ENCODE results near the gene PRDM2. TPM values are rescaled to one million over a fixed set of nuclear protein-coding genes. Genes with fewer than 3 reads are reported as not detected.

The PRDM2 gene
- total and polyA plus RNA-seq, 5 donors from 2014 or later, result 16.8 to 221 (median 19.7) TPM

DNA sequence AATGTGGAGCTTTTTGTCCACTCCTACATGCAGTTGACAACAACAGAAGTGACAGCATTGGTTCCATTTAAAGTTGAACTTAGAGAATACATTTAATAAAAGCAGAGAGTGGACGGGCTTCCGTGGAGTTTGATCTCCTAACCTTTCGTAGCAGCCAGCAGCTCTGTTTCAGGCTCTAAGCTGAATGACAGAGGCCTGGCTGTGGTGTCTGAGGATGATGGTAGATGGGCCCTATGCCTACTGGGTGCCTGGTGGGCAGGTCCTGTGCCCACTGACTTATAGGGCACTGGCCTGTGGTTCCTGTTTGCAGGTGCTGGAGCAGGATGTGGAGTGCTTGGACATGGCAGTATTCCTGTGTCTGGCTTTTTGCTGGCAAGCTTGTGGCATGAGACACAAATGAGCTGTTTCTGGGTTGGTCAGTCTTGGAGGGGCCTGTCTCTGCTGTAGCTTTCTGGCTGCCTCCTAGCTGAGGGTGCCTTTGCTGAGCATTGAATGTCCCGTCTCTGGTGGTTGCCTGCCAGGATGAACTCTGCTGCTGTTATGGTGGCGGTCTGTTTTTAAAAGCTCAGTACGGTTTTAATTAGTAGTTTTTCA, 54.6 kb downstream of the PRDM2 start:
- peak overlapping the region; percentile 42 for H3K4me3 ChIP-seq (ENCODE audit: low read depth, low read length)
- Mint-ChIP-seq H3K27ac (peak overlapping the region; percentile 45 to 71 (median 53)), H3K27me3 (no peaks in the 10 kb centered on the region), H3K9me3 (peaks cover 0 to 3% (median 0%) of the 10 kb centered on the region in 7 donors), H3K4me3 (peak overlapping the region; percentile 44 to 94 (median 76)), H3K4me1 (peaks cover 58 to 94% (median 77%) of the 10 kb centered on the region in 4 donors), H3K36me3 (peaks cover 20% of the 10 kb centered on the region)
- DNase-seq (no peak), ATAC-seq (ENCODE audit: low read depth in 2 of 2) (no peak)
- peaks cover 95% of the 10 kb centered on the region for H3K4me1 ChIP-seq (ENCODE audit: control insufficient read depth, insufficient read depth, low read length, poor library complexity, severe bottlenecking)
- no peaks in the 10 kb centered on the region for H3K9me3 ChIP-seq (ENCODE audit: control insufficient read depth in 2 of 2, low read length in 2 of 2)
- H3K27ac ChIP-seq (ENCODE audit: insufficient read depth, low read length, poor library complexity, severe bottlenecking), result no peak overlapping the region
- H3K27me3 ChIP-seq (ENCODE audit: control insufficient read depth, insufficient read depth, low read length), result no peaks in the 10 kb centered on the region
- H3K36me3 ChIP-seq (ENCODE audit: control insufficient read depth, insufficient read depth, low read length), result peaks cover 20% of the 10 kb centered on the region

DNA sequence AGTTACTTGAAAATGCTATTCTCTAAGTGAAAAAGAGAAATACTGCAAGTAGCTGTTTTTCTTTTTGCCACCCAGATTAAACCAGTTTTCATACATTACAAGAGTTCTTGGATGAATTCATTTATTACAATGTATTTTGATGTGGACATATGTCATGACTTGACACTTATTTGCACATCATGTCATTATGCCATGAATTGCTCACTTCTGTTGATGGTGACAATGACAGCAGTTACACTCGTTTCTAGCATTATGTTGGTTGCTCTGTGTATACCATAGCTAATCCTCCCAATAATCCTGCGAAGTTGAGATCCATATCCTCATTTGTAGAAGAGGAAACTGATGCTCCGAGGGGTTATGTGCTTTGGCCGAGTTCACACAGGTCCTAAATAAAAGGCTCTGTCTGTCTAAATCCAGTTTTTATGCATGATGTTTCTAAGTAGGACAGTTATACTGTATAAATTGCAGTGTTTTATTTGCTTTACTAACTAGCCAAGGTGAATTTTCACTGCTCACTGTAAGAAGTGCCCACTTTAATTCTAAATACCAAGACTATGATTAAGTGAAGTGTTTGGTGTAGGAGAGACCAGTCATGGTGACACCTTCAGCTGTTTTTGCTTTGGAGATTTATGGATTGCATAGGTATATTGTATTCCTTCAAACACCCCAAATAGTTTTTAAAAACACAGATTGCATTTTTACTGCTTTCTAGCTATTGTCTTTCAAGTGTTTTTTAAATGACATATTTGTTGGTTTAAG, 56.7 kb downstream of the PRDM2 start:
- peak overlapping the region; percentile 43 for H3K27ac ChIP-seq (ENCODE audit: insufficient read depth, low read length, poor library complexity, severe bottlenecking)

DNA sequence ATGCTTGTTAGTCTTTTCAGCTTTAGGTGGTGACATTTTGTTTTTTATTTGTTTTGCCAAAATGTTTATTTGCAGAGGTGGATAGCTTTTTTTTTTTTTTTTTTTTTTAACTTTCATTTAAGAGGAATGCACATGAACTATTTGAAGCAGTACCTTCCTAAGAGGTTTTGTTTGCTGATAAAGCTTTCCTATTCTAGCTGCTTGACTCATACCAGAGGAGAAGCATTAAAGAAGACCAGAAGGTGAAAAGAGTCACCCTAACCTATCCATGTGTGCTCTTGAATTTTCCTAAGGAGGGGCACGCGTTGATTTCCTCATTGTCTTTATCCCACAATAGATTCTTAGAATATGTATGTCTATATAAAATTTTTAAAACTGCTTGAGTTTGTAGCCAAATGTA, 57.7 kb downstream of the PRDM2 start:
- H3K27ac ChIP-seq (ENCODE audit: insufficient read depth, low read length, poor library complexity, severe bottlenecking), result peak overlapping the region; percentile 38
- H3K4me1 Mint-ChIP-seq, result peaks cover 54 to 93% (median 79%) of the 10 kb centered on the region in 4 donors
- H3K27ac Mint-ChIP-seq, result no peak overlapping the region
- H3K36me3 Mint-ChIP-seq, result peaks cover 27% of the 10 kb centered on the region
- H3K27me3 ChIP-seq (ENCODE audit: control insufficient read depth, insufficient read depth, low read length), result no peaks in the 10 kb centered on the region
- peak overlapping the region; percentile 38 to 77 (median 67) for H3K4me3 Mint-ChIP-seq
- peaks cover 25% of the 10 kb centered on the region for H3K36me3 ChIP-seq (ENCODE audit: control insufficient read depth, insufficient read depth, low read length)
- no peaks in the 10 kb centered on the region for H3K27me3 Mint-ChIP-seq
- no peak for ATAC-seq (ENCODE audit: low read depth in 2 of 2)
- H3K4me3 ChIP-seq (ENCODE audit: low read depth, low read length), result peak overlapping the region; percentile 65
- peaks cover 99% of the 10 kb centered on the region for H3K4me1 ChIP-seq (ENCODE audit: control insufficient read depth, insufficient read depth, low read length, poor library complexity, severe bottlenecking)
- no peaks in the 10 kb centered on the region for H3K9me3 Mint-ChIP-seq
- no peaks in the 10 kb centered on the region for H3K9me3 ChIP-seq (ENCODE audit: control insufficient read depth in 2 of 2, low read length in 2 of 2)
- DNase-seq, result no peak

More for the DNA sequence above, 56.7 kb downstream of the PRDM2 start:
- Mint-ChIP-seq H3K9me3 (no peaks in the 10 kb centered on the region), H3K27ac (peak overlapping the region in 1 of 3 donors; percentile 3), H3K4me3 (peak overlapping the region; percentile 62 to 77 (median 69)), H3K36me3 (peaks cover 26% of the 10 kb centered on the region), H3K27me3 (no peaks in the 10 kb centered on the region), H3K4me1 (peaks cover 57 to 96% (median 80%) of the 10 kb centered on the region in 4 donors)
- ATAC-seq (ENCODE audit: low read depth in 2 of 2), result no peak
- no peak for DNase-seq
- Histone ChIP-seq H3K36me3 (ENCODE audit: control insufficient read depth, insufficient read depth, low read length) (peaks cover 23% of the 10 kb centered on the region), H3K4me1 (ENCODE audit: control insufficient read depth, insufficient read depth, low read length, poor library complexity, severe bottlenecking) (peaks cover 99% of the 10 kb centered on the region), H3K27me3 (ENCODE audit: control insufficient read depth, insufficient read depth, low read length) (no peaks in the 10 kb centered on the region), H3K4me3 (ENCODE audit: low read depth, low read length) (peak overlapping the region; percentile 65), H3K9me3 (ENCODE audit: control insufficient read depth in 2 of 2, low read length in 2 of 2) (no peaks in the 10 kb centered on the region)

DNA sequence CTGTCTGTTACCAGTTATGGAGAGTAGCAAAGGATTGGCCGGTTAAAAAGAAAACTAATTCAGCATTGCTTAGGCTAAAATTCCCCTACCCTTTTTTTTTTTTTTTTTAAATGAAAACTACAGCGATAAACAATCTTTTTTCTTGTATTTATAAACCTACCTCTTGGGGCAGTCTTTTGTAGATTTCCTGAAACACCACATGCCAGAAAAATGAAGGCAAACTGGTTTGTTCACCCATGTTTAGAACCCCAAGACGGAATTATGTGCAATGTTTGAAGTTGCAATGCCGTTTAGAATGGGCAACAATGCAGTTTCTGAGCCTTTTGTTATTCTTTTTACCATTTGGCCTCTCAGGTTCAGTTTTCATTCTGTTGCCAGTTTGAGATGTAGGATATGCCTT, 59.1 kb downstream of the PRDM2 start:
- Histone ChIP-seq H3K9me3 (ENCODE audit: control insufficient read depth in 2 of 2, low read length in 2 of 2) (no peaks in the 10 kb centered on the region), H3K4me1 (ENCODE audit: control insufficient read depth, insufficient read depth, low read length, poor library complexity, severe bottlenecking) (peaks cover 99% of the 10 kb centered on the region), H3K27ac (ENCODE audit: insufficient read depth, low read length, poor library complexity, severe bottlenecking) (peak overlapping the region; percentile 38), H3K36me3 (ENCODE audit: control insufficient read depth, insufficient read depth, low read length) (peaks cover 19% of the 10 kb centered on the region), H3K4me3 (ENCODE audit: low read depth, low read length) (peak overlapping the region; percentile 51), H3K27me3 (ENCODE audit: control insufficient read depth, insufficient read depth, low read length) (no peaks in the 10 kb centered on the region)
- Mint-ChIP-seq H3K27me3 (no peaks in the 10 kb centered on the region), H3K4me3 (peak overlapping the region; percentile 13 to 69 (median 50)), H3K9me3 (no peaks in the 10 kb centered on the region), H3K4me1 (peaks cover 62 to 93% (median 79%) of the 10 kb centered on the region in 4 donors), H3K27ac (peak overlapping the region in 1 of 3 donors; percentile 41), H3K36me3 (peaks cover 18% of the 10 kb centered on the region)
- ATAC-seq (ENCODE audit: low read depth in 2 of 2) (no peak), DNase-seq (no peak)

DNA sequence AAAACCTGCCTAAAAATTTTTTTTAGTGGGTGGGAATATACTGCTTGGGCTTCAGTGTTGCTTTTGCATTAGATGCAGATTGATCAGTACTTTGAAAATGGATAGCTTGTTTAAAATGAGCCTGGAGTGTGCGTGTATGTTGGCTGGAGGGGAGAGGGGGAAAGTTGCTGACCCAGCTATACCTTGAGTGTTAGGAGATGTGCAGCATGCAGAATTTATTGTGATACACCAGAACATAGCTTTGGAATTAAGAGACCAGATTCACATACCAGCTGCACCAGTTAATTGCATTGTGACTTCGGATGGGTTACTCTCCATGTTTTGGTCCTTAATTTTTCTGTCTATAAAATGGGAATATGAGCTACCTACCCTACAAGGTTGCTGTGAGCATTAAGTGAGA, 60.4 kb downstream of the PRDM2 start:
- ATAC-seq (ENCODE audit: low read depth in 2 of 2), result no peak
- peaks cover 97% of the 10 kb centered on the region for H3K4me1 ChIP-seq (ENCODE audit: control insufficient read depth, insufficient read depth, low read length, poor library complexity, severe bottlenecking)
- H3K36me3 ChIP-seq (ENCODE audit: control insufficient read depth, insufficient read depth, low read length), result peaks cover 12% of the 10 kb centered on the region
- Mint-ChIP-seq H3K4me1 (peaks cover 58 to 93% (median 78%) of the 10 kb centered on the region in 4 donors), H3K36me3 (peaks cover 17% of the 10 kb centered on the region), H3K27ac (peak overlapping the region in 2 of 3 donors; percentile 9 to 66), H3K4me3 (peak overlapping the region in 2 of 4 donors; percentile 21 to 37), H3K9me3 (no peaks in the 10 kb centered on the region), H3K27me3 (no peaks in the 10 kb centered on the region)
- no peak overlapping the region for H3K27ac ChIP-seq (ENCODE audit: insufficient read depth, low read length, poor library complexity, severe bottlenecking)
- peak overlapping the region; percentile 37 for H3K4me3 ChIP-seq (ENCODE audit: low read depth, low read length)
- H3K9me3 ChIP-seq (ENCODE audit: control insufficient read depth in 2 of 2, low read length in 2 of 2), result no peaks in the 10 kb centered on the region
- no peak for DNase-seq
- no peaks in the 10 kb centered on the region for H3K27me3 ChIP-seq (ENCODE audit: control insufficient read depth, insufficient read depth, low read length)

DNA sequence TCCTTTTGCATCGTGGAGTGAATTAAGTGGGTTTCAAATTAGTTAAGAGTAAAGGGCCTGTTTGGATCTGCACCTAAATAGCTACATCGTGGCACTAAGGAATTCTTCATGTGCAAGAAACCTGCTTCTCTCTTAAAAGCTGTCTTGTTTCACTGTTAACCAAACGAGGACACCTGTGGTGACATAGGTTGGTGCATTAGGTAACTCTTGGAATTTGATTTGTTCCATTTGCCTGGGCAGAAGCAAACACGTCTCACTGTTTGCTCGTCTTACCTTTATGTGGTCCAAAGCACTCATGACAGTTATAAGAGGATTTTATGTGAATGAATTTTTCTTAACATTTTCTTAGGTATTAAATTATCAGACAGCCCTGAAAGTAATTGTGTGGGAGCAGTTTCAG, 60.9 kb downstream of the PRDM2 start:
- Mint-ChIP-seq H3K9me3 (no peaks in the 10 kb centered on the region), H3K36me3 (peaks cover 17% of the 10 kb centered on the region), H3K27me3 (no peaks in the 10 kb centered on the region), H3K4me1 (peaks cover 59 to 96% (median 79%) of the 10 kb centered on the region in 4 donors), H3K4me3 (peak overlapping the region in 2 of 4 donors; percentile 23 to 33), H3K27ac (peak overlapping the region in 1 of 3 donors; percentile 9)
- H3K27me3 ChIP-seq (ENCODE audit: control insufficient read depth, insufficient read depth, low read length), result no peaks in the 10 kb centered on the region
- DNase-seq, result no peak
- peaks cover 13% of the 10 kb centered on the region for H3K36me3 ChIP-seq (ENCODE audit: control insufficient read depth, insufficient read depth, low read length)
- H3K4me1 ChIP-seq (ENCODE audit: control insufficient read depth, insufficient read depth, low read length, poor library complexity, severe bottlenecking), result peaks cover 97% of the 10 kb centered on the region
- H3K4me3 ChIP-seq (ENCODE audit: low read depth, low read length), result no peak overlapping the region
- no peak overlapping the region for H3K27ac ChIP-seq (ENCODE audit: insufficient read depth, low read length, poor library complexity, severe bottlenecking)
- no peak for ATAC-seq (ENCODE audit: low read depth in 2 of 2)
- no peaks in the 10 kb centered on the region for H3K9me3 ChIP-seq (ENCODE audit: control insufficient read depth in 2 of 2, low read length in 2 of 2)

DNA sequence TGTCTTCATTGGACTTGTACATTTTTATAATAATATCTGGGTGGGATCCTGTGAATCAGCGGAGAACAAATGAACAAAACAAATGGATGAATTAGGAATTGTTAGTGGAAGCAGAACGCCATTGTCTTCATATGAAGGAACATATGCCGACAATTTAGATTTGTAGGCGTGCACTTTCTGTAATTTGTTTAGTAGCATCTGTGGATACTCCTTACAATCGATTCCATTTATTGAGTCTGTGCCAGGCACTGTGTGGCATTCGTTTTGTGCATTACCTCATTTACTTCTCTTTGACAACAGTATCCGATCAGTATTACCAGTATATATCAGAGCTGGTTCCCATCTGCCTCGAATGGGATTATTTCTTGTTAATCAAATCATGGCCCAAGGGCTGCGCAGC, 61.9 kb downstream of the PRDM2 start:
- Histone ChIP-seq H3K9me3 (ENCODE audit: control insufficient read depth in 2 of 2, low read length in 2 of 2) (no peaks in the 10 kb centered on the region), H3K36me3 (ENCODE audit: control insufficient read depth, insufficient read depth, low read length) (peaks cover 20% of the 10 kb centered on the region), H3K27me3 (ENCODE audit: control insufficient read depth, insufficient read depth, low read length) (no peaks in the 10 kb centered on the region), H3K27ac (ENCODE audit: insufficient read depth, low read length, poor library complexity, severe bottlenecking) (no peak overlapping the region), H3K4me3 (ENCODE audit: low read depth, low read length) (peak overlapping the region; percentile 17), H3K4me1 (ENCODE audit: control insufficient read depth, insufficient read depth, low read length, poor library complexity, severe bottlenecking) (peaks cover 92% of the 10 kb centered on the region)
- Mint-ChIP-seq H3K4me1 (peaks cover 56 to 97% (median 79%) of the 10 kb centered on the region in 4 donors), H3K4me3 (peak overlapping the region in 2 of 4 donors; percentile 3 to 26), H3K27me3 (no peaks in the 10 kb centered on the region), H3K36me3 (peaks cover 18% of the 10 kb centered on the region), H3K9me3 (no peaks in the 10 kb centered on the region), H3K27ac (peak overlapping the region in 1 of 3 donors; percentile 49)
- no peak for DNase-seq
- ATAC-seq (ENCODE audit: low read depth in 2 of 2), result no peak
